ENCODE measurements around the gene HIRA. TPM values are rescaled to one million over a fixed set of nuclear protein-coding genes. Genes with fewer than 3 reads are reported as not detected.

The HIRA gene
- total RNA-seq, 1 donor from 2014 or later = 36.2 TPM

GRCh38 chr22:19393704-19394103 lies 37.8 kb downstream of the HIRA start:
- TF ChIP-seq CTCF (IDR thresholded peaks at IDR 0.05) = no peak

GRCh38 chr22:19387575-19387974 lies 44.0 kb downstream of the HIRA start:
- no peak for DNase-seq (ENCODE audit: low spot score in 2 of 2)
- no peak overlapping the region for H3K27ac ChIP-seq
- peaks cover 84 to 96% of the 10 kb centered on the region in 2 donors for H3K36me3 ChIP-seq
- intact Hi-C loops (cut with DNase I) = no loop called here
- no peak overlapping the region for H3K4me3 ChIP-seq
- no peaks in the 10 kb centered on the region for H3K27me3 ChIP-seq
- H3K4me1 ChIP-seq = no peaks in the 10 kb centered on the region
- no peak for TF ChIP-seq CTCF (IDR thresholded peaks at IDR 0.05)
- no peaks in the 10 kb centered on the region for H3K9me3 ChIP-seq

More at GRCh38 chr22:19393704-19394103, 37.8 kb downstream of the HIRA start:
- intact Hi-C loops (cut with DNase I) = no loop called here
- Histone ChIP-seq H3K27ac (no peak overlapping the region), H3K4me1 (no peaks in the 10 kb centered on the region), H3K27me3 (no peaks in the 10 kb centered on the region), H3K4me3 (no peak overlapping the region), H3K36me3 (peaks cover 83 to 94% of the 10 kb centered on the region in 2 donors), H3K9me3 (no peaks in the 10 kb centered on the region)
- peak in 1 of 2 donors; percentile 40 for DNase-seq (ENCODE audit: low spot score in 2 of 2)

GRCh38 chr22:19387038-19387437 lies 44.5 kb downstream of the HIRA start:
- no peaks in the 10 kb centered on the region for H3K4me1 ChIP-seq
- DNase-seq (ENCODE audit: low spot score in 2 of 2) = no peak
- H3K27ac ChIP-seq = no peak overlapping the region
- H3K27me3 ChIP-seq = no peaks in the 10 kb centered on the region
- no peak overlapping the region for H3K4me3 ChIP-seq
- TF ChIP-seq CTCF (IDR thresholded peaks at IDR 0.05) = no peak
- H3K9me3 ChIP-seq = no peaks in the 10 kb centered on the region
- intact Hi-C loops (cut with DNase I) = no loop called here
- peaks cover 80 to 96% of the 10 kb centered on the region in 2 donors for H3K36me3 ChIP-seq

- DNase-seq (ENCODE audit: low spot score in 2 of 2) = no peak
- peaks cover 77 to 94% of the 10 kb centered on the region in 2 donors for H3K36me3 ChIP-seq
- H3K4me3 ChIP-seq = no peak overlapping the region
- TF ChIP-seq CTCF (IDR thresholded peaks at IDR 0.05) = no peak
- H3K27me3 ChIP-seq = no peaks in the 10 kb centered on the region
- H3K4me1 ChIP-seq = no peaks in the 10 kb centered on the region
- H3K9me3 ChIP-seq = no peaks in the 10 kb centered on the region
- H3K27ac ChIP-seq = no peak overlapping the region
- intact Hi-C loops (cut with DNase I) = no loop called here
Measured at GRCh38 chr22:19386248-19386647, 45.3 kb downstream of the HIRA start.

GRCh38 chr22:19385221-19385906 lies 46.2 kb downstream of the HIRA start:
- TF ChIP-seq CTCF (IDR thresholded peaks at IDR 0.05) = no peak
- intact Hi-C loops (cut with DNase I) = no loop called here
- Histone ChIP-seq H3K36me3 (peaks cover 72 to 86% of the 10 kb centered on the region in 2 donors), H3K4me1 (no peaks in the 10 kb centered on the region), H3K27ac (no peak overlapping the region), H3K4me3 (no peak overlapping the region), H3K9me3 (no peaks in the 10 kb centered on the region), H3K27me3 (no peaks in the 10 kb centered on the region)
- DNase-seq (ENCODE audit: low spot score in 2 of 2) = peak in 1 of 2 donors; percentile 56

Measured in ascending aorta (tissue), 2 donors.